ENCODE data around the gene TLR10.

TLR10 gene

DNA sequence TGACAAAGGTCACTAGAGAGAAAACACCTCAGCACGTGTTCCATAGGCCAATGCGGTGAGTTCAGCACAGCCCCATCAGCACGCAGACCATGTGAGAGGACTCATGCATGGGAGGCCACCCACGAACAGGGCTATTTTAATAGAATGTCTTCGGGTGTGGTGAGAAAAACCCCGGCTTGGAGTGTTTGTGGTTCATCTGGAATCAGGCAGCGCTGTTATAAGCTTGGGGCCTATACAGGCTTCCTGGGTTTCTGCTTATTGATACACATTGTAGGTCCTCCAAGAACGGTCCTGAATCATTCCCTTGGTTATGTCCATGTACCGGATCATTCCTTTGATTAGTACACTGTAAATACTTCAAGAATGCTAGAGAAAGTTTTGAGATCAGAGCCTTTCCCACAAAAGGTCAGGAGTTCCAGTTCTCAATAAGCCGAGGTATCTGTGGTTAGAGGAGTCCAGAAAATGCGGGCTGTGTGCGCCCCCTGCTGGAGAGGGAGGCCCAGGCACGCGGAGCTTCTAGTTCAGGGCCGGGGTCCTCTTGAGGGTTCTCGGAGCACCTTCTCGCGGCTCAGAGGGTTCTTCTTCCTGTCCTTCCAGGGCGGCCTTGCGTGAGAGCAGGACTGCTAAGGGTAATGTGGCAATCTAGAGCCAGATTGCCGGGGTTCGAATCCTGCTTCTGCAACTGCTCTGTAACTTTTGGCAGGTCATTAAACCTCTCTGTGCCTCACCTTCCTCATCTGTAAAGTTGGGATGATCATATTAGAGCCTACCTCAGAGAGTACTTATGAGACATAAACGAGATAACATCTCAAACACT, 51.8 kb downstream of the TLR10 start:
- TF ChIP-seq, protein P1, sequence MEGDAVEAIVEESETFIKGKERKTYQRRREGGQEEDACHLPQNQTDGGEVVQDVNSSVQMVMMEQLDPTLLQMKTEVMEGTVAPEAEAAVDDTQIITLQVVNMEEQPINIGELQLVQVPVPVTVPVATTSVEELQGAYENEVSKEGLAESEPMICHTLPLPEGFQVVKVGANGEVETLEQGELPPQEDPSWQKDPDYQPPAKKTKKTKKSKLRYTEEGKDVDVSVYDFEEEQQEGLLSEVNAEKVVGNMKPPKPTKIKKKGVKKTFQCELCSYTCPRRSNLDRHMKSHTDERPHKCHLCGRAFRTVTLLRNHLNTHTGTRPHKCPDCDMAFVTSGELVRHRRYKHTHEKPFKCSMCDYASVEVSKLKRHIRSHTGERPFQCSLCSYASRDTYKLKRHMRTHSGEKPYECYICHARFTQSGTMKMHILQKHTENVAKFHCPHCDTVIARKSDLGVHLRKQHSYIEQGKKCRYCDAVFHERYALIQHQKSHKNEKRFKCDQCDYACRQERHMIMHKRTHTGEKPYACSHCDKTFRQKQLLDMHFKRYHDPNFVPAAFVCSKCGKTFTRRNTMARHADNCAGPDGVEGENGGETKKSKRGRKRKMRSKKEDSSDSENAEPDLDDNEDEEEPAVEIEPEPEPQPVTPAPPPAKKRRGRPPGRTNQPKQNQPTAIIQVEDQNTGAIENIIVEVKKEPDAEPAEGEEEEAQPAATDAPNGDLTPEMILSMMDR (IDR thresholded peaks at IDR 0.05; ENCODE audit: low read depth, low read length), result peak; percentile 96
- H3K27ac ChIP-seq, result no peak overlapping the region
- no peaks in the 10 kb centered on the region for H3K9me3 ChIP-seq (ENCODE audit: severe bottlenecking)
- H3K4me3 ChIP-seq (ENCODE audit: low read depth, low read length), result no peak overlapping the region
- peak; percentile 90 for DNase-seq
- H3K36me3 ChIP-seq, result no peaks in the 10 kb centered on the region
- H3K27me3 ChIP-seq (ENCODE audit: insufficient read depth, low read depth, severe bottlenecking), result no peaks in the 10 kb centered on the region

DNA sequence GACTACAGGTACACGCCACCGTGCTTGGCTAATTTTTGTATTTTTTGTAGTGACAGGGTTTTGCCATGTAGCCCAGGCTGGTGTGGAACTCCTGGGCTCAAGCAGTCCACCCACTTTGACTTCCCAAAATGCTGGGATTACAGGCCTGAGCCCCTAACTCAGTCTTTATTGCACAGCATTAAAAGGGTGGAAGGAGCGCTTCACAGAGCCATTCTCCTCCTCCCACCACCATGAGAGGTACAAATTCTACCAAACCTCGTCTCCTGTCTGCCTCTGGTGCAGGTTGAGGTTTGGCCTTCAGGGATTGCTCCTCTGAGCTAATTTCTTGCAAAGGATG, 52.3 kb downstream of the TLR10 start:
- TF ChIP-seq, protein P1 (IDR thresholded peaks at IDR 0.05; ENCODE audit: low read depth, low read length), result no peak
- no peak overlapping the region for H3K4me3 ChIP-seq (ENCODE audit: low read depth, low read length)
- no peaks in the 10 kb centered on the region for H3K36me3 ChIP-seq
- no peaks in the 10 kb centered on the region for H3K9me3 ChIP-seq (ENCODE audit: severe bottlenecking)
- H3K27me3 ChIP-seq (ENCODE audit: insufficient read depth, low read depth, severe bottlenecking), result no peaks in the 10 kb centered on the region
- DNase-seq, result no peak
- H3K27ac ChIP-seq, result no peak overlapping the region

DNA sequence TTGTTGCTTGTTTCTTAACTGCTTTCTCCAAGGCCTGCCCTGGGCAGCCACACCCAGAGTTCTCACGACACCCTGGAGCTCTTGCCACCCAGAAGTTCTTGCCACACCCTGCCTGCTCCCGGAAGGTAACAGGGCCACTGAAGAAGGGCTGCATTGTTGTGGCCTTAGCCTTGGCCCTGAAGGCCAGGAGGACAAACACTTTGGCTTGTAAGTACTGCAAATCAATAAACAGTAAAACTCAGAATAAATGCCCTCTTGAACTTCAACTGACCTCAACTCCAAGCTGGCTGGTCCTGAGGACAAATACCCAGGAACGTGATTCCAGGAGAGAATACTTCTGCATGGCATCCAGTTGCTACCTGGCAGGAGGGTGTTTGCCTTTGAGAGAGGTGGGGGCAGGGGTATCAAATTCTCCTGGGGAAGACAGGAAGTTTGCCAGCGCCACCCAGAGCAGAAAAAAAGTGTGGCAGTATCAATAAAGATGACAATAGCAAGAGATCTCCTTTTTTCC, 54.1 kb downstream of the TLR10 start:
- Histone ChIP-seq H3K27me3 (ENCODE audit: insufficient read depth, low read depth, severe bottlenecking) (no peaks in the 10 kb centered on the region), H3K9me3 (ENCODE audit: severe bottlenecking) (no peaks in the 10 kb centered on the region), H3K27ac (no peak overlapping the region), H3K36me3 (no peaks in the 10 kb centered on the region), H3K4me3 (ENCODE audit: low read depth, low read length) (no peak overlapping the region)
- TF ChIP-seq, protein P1 (IDR thresholded peaks at IDR 0.05; ENCODE audit: low read depth, low read length), result peak; percentile 51; the same call in 1 of the 2 replicates
- peak; percentile 50 for DNase-seq

DNA sequence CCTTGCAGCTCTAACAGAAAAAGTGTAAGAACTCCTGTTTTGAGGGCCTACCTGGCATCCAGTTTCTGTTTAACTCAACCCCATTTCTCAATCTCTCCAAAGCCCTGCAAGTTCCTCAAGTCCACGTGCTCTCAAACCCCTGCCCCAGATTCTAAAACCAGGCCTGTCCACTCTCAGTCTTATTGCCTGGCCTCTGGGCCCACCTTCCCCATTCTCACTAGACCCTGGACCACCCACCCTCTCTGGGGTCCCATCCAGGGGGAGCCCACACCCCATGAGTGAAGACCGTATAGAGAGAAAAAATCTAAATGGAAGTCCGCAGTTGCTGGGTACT, 58.3 kb downstream of the TLR10 start:
- Histone ChIP-seq H3K27ac (no peak overlapping the region), H3K36me3 (no peaks in the 10 kb centered on the region), H3K27me3 (ENCODE audit: insufficient read depth, low read depth, severe bottlenecking) (no peaks in the 10 kb centered on the region), H3K9me3 (ENCODE audit: severe bottlenecking) (no peaks in the 10 kb centered on the region), H3K4me3 (ENCODE audit: low read depth, low read length) (no peak overlapping the region)
- no peak for DNase-seq
- TF ChIP-seq, protein P1 (IDR thresholded peaks at IDR 0.05; ENCODE audit: low read depth, low read length), result no peak

DNA sequence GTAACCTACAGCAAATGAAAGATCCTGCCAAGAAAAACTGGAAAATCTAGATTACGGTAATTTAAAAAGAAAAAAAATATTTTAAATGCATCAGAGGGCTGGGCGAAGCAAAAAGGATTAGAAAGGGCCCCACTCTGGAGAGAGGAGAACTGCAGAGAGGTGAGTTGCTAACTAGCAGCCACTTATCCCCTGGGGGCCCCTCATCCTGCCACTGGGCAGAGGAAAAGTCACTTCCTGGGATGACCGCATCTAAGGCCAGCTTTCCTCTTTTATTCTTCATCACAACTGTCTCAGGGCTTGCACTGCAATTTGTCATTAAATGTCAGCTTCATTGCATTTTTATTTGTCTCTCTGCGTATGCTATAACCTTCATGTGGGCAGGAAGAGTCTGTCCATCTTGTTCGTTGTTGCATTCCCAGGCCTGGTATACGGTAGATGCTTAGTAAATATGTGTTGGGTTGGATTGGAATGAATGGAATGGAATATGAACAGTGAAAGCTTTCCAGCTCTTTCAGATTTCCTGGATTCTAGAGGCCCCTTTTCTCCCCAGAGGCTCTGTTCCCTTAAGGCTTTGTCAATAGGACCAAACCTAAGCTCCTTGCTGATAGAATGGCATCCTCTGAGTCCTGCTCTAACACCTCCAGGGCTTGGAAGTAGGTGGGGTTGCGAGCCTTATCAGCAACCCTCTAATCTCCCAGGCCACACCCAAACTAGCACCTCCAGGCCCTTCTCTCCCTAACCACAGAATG, 58.9 kb downstream of the TLR10 start:
- no peak for DNase-seq
- H3K36me3 ChIP-seq, result no peaks in the 10 kb centered on the region
- no peak overlapping the region for H3K4me3 ChIP-seq (ENCODE audit: low read depth, low read length)
- TF ChIP-seq, protein P1 (IDR thresholded peaks at IDR 0.05; ENCODE audit: low read depth, low read length), result no peak
- no peak overlapping the region for H3K27ac ChIP-seq
- H3K9me3 ChIP-seq (ENCODE audit: severe bottlenecking), result no peaks in the 10 kb centered on the region
- H3K27me3 ChIP-seq (ENCODE audit: insufficient read depth, low read depth, severe bottlenecking), result no peaks in the 10 kb centered on the region

All from WERI-Rb-1 (cell line).